K562 (cell line): ENCODE results near the gene CAPN5. TPM values are rescaled to one million over a fixed set of nuclear protein-coding genes. Genes with fewer than 3 reads are reported as not detected.

ENCODE experiments used
- ATAC-seq: fragments of 200-7000 bp; cut with Tn5 transposase; 3 replicates; pipeline ENCODE4 v1.9.1; 2020; ENCODE audit warnings: moderate library complexity
- BruUV-seq: library from RNA; stranded (reverse); fragments of 400-500 nt; replicated peaks from 2 replicates; lab custom pipeline; 2021; lab: Mats Ljungman, UMichigan
- CTCF ChIA-PET: fragments of 300-600 bp; formaldehyde crosslinking; extraction: SDS; loops from one replicate; lab custom pipeline; 2021; ENCODE audit warnings: low intra/inter-chr PET ratio; lab: Yijun Ruan, JAX
- POLR2A ChIA-PET: fragments of 300-600, 350-650 bp; sonication (Branson Sonifier 250); formaldehyde crosslinking; extraction: SDS; loops from one replicate; lab custom pipeline; 2021; ENCODE audit warnings: antibody characterized with exemption, inconsistent platforms; lab: Yijun Ruan, JAX
- DNase-seq, 4 experiments: peaks; one replicate each; pipeline versions ENCODE4 v3.0.0 to v3.0.0-alpha.2; 2011 to 2018; ENCODE audit warnings: low spot score in 3 of 4, mixed read lengths in 3 of 4; ENCODE audit errors: extremely low read depth in 1 of 4
- FAIRE-seq: peaks from 2 replicates; lab custom pipeline; 2011; peaks lifted over from hg19 to GRCh38; lab: Jason Lieb, UNC
- H2AFZ ChIP-seq: 2 replicates; pipeline ENCODE4 v1.6.0; 2011; ENCODE audit warnings: low read depth, low read length, control low read depth, inconsistent platforms
- H3K27ac ChIP-seq: fragments of 200-600 bp; 3 replicates; pipeline ENCODE4 v1.8.0; 2011; ENCODE audit warnings: low read depth, mild to moderate bottlenecking, control low read depth, inconsistent platforms, low read length, moderate library complexity, mixed read lengths; ENCODE audit errors: extremely low read depth
- H3K27me3 ChIP-seq, 2 experiments: fragments of 300-600 bp in 1 of 2; 2 replicates in 1 of 2; 3 replicates in 1 of 2; pipeline versions ENCODE4 v1.6.0 to v1.8.0; 2011; ENCODE audit warnings: inconsistent platforms in 2 of 2, low read length in 2 of 2, mild to moderate bottlenecking in 1 of 2, mixed read lengths in 1 of 2, moderate library complexity in 1 of 2; ENCODE audit not compliant: control insufficient read depth in 2 of 2, insufficient read depth in 2 of 2
- H3K36me3 ChIP-seq: fragments of 300-600 bp; 3 replicates; pipeline ENCODE4 v1.8.0; 2011; ENCODE audit warnings: mild to moderate bottlenecking, low read length, inconsistent platforms; ENCODE audit not compliant: control insufficient read depth, insufficient read depth
- H3K4me1 ChIP-seq, 2 experiments: fragments of 200-600 bp in 1 of 2; replicated peaks in 1 of 2; 2 replicates in 1 of 2; 3 replicates in 1 of 2; pipeline versions ENCODE4 v1.5.1 to v1.8.0; 2011; ENCODE audit warnings: inconsistent platforms in 2 of 2, low read length in 2 of 2, mild to moderate bottlenecking in 1 of 2, mixed read lengths in 1 of 2, moderate library complexity in 1 of 2; ENCODE audit not compliant: control insufficient read depth in 2 of 2, insufficient read depth in 2 of 2
- H3K4me2 ChIP-seq: 2 replicates; pipeline ENCODE4 v1.6.1; 2011; ENCODE audit warnings: low read length, control low read depth, inconsistent platforms, mixed read lengths; ENCODE audit not compliant: insufficient read depth
- H3K4me3 ChIP-seq: fragments of 200-600 bp; sonication (generic), shearing (Covaris generic); 2 replicates; pipeline ENCODE4 v1.5.1; 2016; ENCODE audit warnings: control low read depth, inconsistent platforms
- H3K79me2 ChIP-seq: fragments of 200-600 bp; 3 replicates; pipeline ENCODE4 v1.8.0; 2011; ENCODE audit warnings: low read length, inconsistent platforms; ENCODE audit not compliant: control insufficient read depth, insufficient read depth
- H3K9ac ChIP-seq, 2 experiments: 2 replicates each; pipeline versions ENCODE4 v1.6.0 to v1.6.1; 2011; ENCODE audit warnings: low read depth in 2 of 2, low read length in 2 of 2, control low read depth in 1 of 2, inconsistent platforms in 1 of 2, mild to moderate bottlenecking in 1 of 2, mixed read lengths in 1 of 2; ENCODE audit not compliant: insufficient read depth in 1 of 2
- H3K9me1 ChIP-seq: one replicate; pipeline ENCODE4 v1.6.0; 2011; ENCODE audit warnings: inconsistent platforms, mild to moderate bottlenecking, low read length, moderate library complexity; ENCODE audit not compliant: control insufficient read depth, insufficient read depth
- H3K9me3 ChIP-seq: replicated peaks from 2 replicates; pipeline ENCODE4 v1.5.1; 2011; ENCODE audit warnings: low read depth, low read length, inconsistent platforms; ENCODE audit not compliant: control insufficient read depth, insufficient read depth
- H4K20me1 ChIP-seq: replicated peaks from 2 replicates; pipeline ENCODE4 v1.6.1; 2011; ENCODE audit warnings: low read length, inconsistent platforms, mixed read lengths; ENCODE audit not compliant: control insufficient read depth, insufficient read depth
- ARHGAP35 ChIP-seq: fragments of 450-650 bp; IDR thresholded peaks from 2 replicates; pipeline ENCODE4 v1.6.1; 2018; ENCODE audit not compliant: partially characterized antibody
- BDP1 ChIP-seq: IDR thresholded peaks from 3 replicates; pipeline ENCODE4 v1.6.1; 2011; ENCODE audit not compliant: insufficient read length, insufficient read depth
- CBFA2T3 ChIP-seq: fragments of 450-650 bp; IDR thresholded peaks from 2 replicates; pipeline ENCODE4 v1.6.1; 2017
- DNMT1 ChIP-seq: fragments of 450-650 bp; IDR thresholded peaks from 2 replicates; pipeline ENCODE4 v1.6.1; 2016; ENCODE audit warnings: antibody characterized with exemption, mild to moderate bottlenecking
- GATAD2A ChIP-seq: fragments of 450-650 bp; IDR thresholded peaks from 2 replicates; pipeline ENCODE4 v1.6.1; 2017
- KDM4B ChIP-seq, 2 experiments: fragments of 450-650 bp in 1 of 2; sonication (generic) in 1 of 2; IDR thresholded peaks; 2 replicates each; pipeline ENCODE4 v1.6.1; 2016 to 2017; ENCODE audit warnings: borderline replicate concordance in 2 of 2, antibody characterized with exemption in 1 of 2, low read depth in 1 of 2, mild to moderate bottlenecking in 1 of 2
- PML ChIP-seq: IDR thresholded peaks from 2 replicates; pipeline ENCODE4 v1.6.1; 2012; ENCODE audit warnings: low read length, inconsistent platforms
- POLR3G ChIP-seq: IDR thresholded peaks from 2 replicates; pipeline ENCODE4 v1.6.1; 2011; ENCODE audit not compliant: insufficient read length, insufficient replicate concordance; ENCODE audit errors: extremely low read depth
- SMAD2 ChIP-seq: fragments of 150-350 bp; IDR thresholded peaks from 2 replicates; pipeline ENCODE4 v1.6.1; 2014; ENCODE audit warnings: low read depth, mild to moderate bottlenecking, low read length
- TRIM28 ChIP-seq: fragments of 450-650 bp; IDR thresholded peaks from 2 replicates; pipeline ENCODE4 v1.6.1; 2017
- ZNF224 ChIP-seq: sonication (generic); formaldehyde crosslinking; IDR thresholded peaks from 2 replicates; pipeline ENCODE4 v1.8.0; 2022; ENCODE audit warnings: mild to moderate bottlenecking, missing genetic modification reagents
- ZNF347 ChIP-seq: fragments of 450-650 bp; formaldehyde crosslinking; IDR thresholded peaks from 2 replicates; pipeline ENCODE4 v1.4.0; 2020; ENCODE audit warnings: low read depth, mild to moderate bottlenecking, moderate library complexity
- ZNF436 ChIP-seq: fragments of 250-450, 450-650 bp; sonication (Bioruptor Pico); formaldehyde crosslinking; IDR thresholded peaks from 2 replicates; pipeline ENCODE4 v1.7.0; 2020; ENCODE audit warnings: mild to moderate bottlenecking
- WGBS: fragments of 100-300 bp; shearing (Covaris generic); methylation state at CpG from one replicate; pipeline ENCODE4 v1.1.6; 2016; ENCODE audit warnings: low coverage, mixed read lengths; ENCODE audit not compliant: insufficient coverage; ENCODE audit errors: missing lambda C conversion rate; 5-methylcytosine and 5-hydroxymethylcytosine counted together
- in situ Hi-C: fragments of 300-500 bp; cut with MboI; formaldehyde crosslinking; loops from 4 replicates; pipeline ENCODE4 v1.15.0; 2018; ENCODE audit warnings: inconsistent platforms, mixed read lengths
- intact Hi-C: fragments of 100-400 bp; cut with micrococcal nuclease; formaldehyde crosslinking; loops from 2 replicates; pipeline ENCODE4 v1.14.2; 2022
- polyA plus RNA-seq, 8 experiments: library from polyadenylated mRNA; depleted of rRNA in 4 of 8; stranded (reverse) in 5 of 8; unstranded in 3 of 8; fragments of >200 nt; fragmentation: Nextera tagmentation in 2 of 8; fragmentation: Illumina TruSeq in 1 of 8; extraction: Ambion mirVana in 2 of 8; extraction: Trizol in 1 of 8; gene quantifications; 2 replicates each; pipeline versions ENCODE4 v1.2.1 to v1.2.3, GENCODE V29; 2011 to 2014; ENCODE audit warnings: inconsistent platforms in 1 of 8, missing spikeins in 1 of 8
- total RNA-seq, 7 experiments: library from RNA; depleted of rRNA in 6 of 7; stranded (reverse); fragments of >200 nt in 6 of 7; fragmentation: Illumina TruSeq in 2 of 7; extraction: Trizol in 2 of 7; gene quantifications; 2 replicates each; pipeline versions ENCODE4 v1.2.1 to v1.2.3, GENCODE V29; 2011 to 2021; ENCODE audit warnings: low replicate concordance in 1 of 7
- TF ChIP-seq, protein P1 (sequence below): fragments of 200-400 bp; formaldehyde crosslinking; IDR thresholded peaks from 2 replicates; pipeline ENCODE4 v1.6.1; 2017; ENCODE audit warnings: mild to moderate bottlenecking, low read depth, low read length, moderate library complexity
- TF ChIP-seq, protein P2 (sequence below): fragments of 450-650 bp; IDR thresholded peaks from 2 replicates; pipeline ENCODE4 v1.6.1; 2018; ENCODE audit not compliant: partially characterized antibody

Gene CAPN5
- total and polyA plus RNA-seq, 9 of the 15 experiments (the other 6 are each of a cell fraction or from before 2014, with no cell fraction given), result 0.04 to 0.44 (median 0.14) TPM; not detected in 2

DNA sequence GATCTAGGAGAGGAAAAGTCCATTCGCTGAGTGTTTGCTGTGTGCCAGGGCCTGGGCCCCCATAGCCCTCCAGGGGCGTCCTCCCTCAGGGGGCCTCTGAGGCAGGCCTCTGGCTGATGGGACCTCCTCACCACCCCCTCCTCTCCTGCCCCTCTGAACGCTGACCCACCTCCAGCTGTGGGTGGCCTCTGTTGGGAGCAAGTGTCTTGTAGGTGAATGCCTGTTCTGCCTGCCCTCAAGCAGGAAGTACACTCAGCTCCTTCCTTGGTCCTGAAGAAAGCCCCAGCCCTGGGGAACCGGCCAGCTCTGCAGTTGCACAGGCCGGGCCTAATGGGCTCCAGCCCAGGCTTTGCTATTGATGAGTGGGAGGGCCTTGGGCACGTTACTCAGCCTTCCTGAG is 64.8 kb downstream of the CAPN5 start:
- TF ChIP-seq ARHGAP35, result no peak
- TF ChIP-seq BDP1, result no peak
- TF ChIP-seq ZNF224 (CRISPR knock-in tag), result no peak
- TF ChIP-seq TRIM28, result no peak
- TF ChIP-seq ZNF436, result no peak
- TF ChIP-seq CBFA2T3, result no peak
- TF ChIP-seq DNMT1, result no peak
- TF ChIP-seq GATAD2A, result no peak
- no peak for TF ChIP-seq SMAD2
- TF ChIP-seq, protein P1, sequence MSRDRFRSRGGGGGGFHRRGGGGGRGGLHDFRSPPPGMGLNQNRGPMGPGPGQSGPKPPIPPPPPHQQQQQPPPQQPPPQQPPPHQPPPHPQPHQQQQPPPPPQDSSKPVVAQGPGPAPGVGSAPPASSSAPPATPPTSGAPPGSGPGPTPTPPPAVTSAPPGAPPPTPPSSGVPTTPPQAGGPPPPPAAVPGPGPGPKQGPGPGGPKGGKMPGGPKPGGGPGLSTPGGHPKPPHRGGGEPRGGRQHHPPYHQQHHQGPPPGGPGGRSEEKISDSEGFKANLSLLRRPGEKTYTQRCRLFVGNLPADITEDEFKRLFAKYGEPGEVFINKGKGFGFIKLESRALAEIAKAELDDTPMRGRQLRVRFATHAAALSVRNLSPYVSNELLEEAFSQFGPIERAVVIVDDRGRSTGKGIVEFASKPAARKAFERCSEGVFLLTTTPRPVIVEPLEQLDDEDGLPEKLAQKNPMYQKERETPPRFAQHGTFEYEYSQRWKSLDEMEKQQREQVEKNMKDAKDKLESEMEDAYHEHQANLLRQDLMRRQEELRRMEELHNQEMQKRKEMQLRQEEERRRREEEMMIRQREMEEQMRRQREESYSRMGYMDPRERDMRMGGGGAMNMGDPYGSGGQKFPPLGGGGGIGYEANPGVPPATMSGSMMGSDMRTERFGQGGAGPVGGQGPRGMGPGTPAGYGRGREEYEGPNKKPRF, result no peak
- TF ChIP-seq, protein P2, sequence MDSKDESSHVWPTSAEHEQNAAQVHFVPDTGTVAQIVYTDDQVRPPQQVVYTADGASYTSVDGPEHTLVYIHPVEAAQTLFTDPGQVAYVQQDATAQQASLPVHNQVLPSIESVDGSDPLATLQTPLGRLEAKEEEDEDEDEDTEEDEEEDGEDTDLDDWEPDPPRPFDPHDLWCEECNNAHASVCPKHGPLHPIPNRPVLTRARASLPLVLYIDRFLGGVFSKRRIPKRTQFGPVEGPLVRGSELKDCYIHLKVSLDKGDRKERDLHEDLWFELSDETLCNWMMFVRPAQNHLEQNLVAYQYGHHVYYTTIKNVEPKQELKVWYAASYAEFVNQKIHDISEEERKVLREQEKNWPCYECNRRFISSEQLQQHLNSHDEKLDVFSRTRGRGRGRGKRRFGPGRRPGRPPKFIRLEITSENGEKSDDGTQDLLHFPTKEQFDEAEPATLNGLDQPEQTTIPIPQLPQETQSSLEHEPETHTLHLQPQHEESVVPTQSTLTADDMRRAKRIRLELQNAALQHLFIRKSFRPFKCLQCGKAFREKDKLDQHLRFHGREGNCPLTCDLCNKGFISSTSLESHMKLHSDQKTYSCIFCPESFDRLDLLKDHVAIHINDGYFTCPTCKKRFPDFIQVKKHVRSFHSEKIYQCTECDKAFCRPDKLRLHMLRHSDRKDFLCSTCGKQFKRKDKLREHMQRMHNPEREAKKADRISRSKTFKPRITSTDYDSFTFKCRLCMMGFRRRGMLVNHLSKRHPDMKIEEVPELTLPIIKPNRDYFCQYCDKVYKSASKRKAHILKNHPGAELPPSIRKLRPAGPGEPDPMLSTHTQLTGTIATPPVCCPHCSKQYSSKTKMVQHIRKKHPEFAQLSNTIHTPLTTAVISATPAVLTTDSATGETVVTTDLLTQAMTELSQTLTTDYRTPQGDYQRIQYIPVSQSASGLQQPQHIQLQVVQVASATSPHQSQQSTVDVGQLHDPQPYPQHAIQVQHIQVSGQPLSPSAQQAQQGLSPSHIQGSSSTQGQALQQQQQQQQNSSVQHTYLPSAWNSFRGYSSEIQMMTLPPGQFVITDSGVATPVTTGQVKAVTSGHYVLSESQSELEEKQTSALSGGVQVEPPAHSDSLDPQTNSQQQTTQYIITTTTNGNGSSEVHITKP, result no peak
- no peak for TF ChIP-seq KDM4B (IDR thresholded peaks at IDR 0.05; ENCODE audit: borderline replicate concordance in 2 of 2, low read depth in 1 of 2)
- no peak for TF ChIP-seq POLR3G
- TF ChIP-seq ZNF347, result no peak
- TF ChIP-seq PML, result no peak
- in situ Hi-C loops, result no loop called here
- 7% methylated on average over 6 of the region's 6 CpGs for WGBS
- POLR2A ChIA-PET, result interaction anchor here (0.6 to 1.8 kb wide), 3 partner anchors 9 to 57 kb away, joined by 3 to 5 read pairs (median 3); no protein-coding TSS in a partner anchor
- no peak for ATAC-seq
- no peak overlapping the region for H3K4me3 ChIP-seq
- H3K4me2 ChIP-seq, result no peak overlapping the region
- H3K27me3 ChIP-seq, result peaks cover 2 to 26% of the 10 kb centered on the region in 2 experiments; a peak in 4 of 5 replicates
- H3K79me2 ChIP-seq, result no peaks in the 10 kb centered on the region
- CTCF ChIA-PET, result no interaction called here
- DNase-seq, result no peak
- H3K27ac ChIP-seq, result no peak overlapping the region
- H3K9me3 ChIP-seq, result no peaks in the 10 kb centered on the region
- H2AFZ ChIP-seq, result no peak overlapping the region
- BruUV-seq, result no TSS peak
- H3K4me1 ChIP-seq, result peaks cover 0 to 20% of the 10 kb centered on the region in 2 experiments; a peak in 2 of 5 replicates
- H3K9ac ChIP-seq, result no peak overlapping the region
- FAIRE-seq, result no peak
- intact Hi-C loops, result no loop called here
- no peaks in the 10 kb centered on the region for H3K36me3 ChIP-seq
- no peaks in the 10 kb centered on the region for H3K9me1 ChIP-seq
- peaks cover 16% of the 10 kb centered on the region; the same call in 1 of the 2 replicates for H4K20me1 ChIP-seq
